Naive B cell (primary cell): ENCODE results near the gene ITGA7. TPM values are rescaled to one million over a fixed set of nuclear protein-coding genes. Genes with fewer than 3 reads are reported as not detected.

Experiments
- ATAC-seq, 2 donors: fragments of 150-1000 bp; cut with Tn5 transposase; 2 replicates each; pipeline ENCODE4 v1.10.0; 2021; ENCODE audit warnings: low read depth in 2 of 2, mild to moderate bottlenecking in 2 of 2, moderate library complexity in 2 of 2
- DNase-seq: peaks from one replicate; pipeline ENCODE4 v3.0.0; 2022
- H3K27ac Mint-ChIP-seq, 6 donors: one replicate each; pipeline ENCODE4 v1.8.0; 2020 to 2022; ENCODE audit warnings: mild to moderate bottlenecking in 6 of 6, mixed read lengths in 6 of 6, moderate library complexity in 5 of 6, inconsistent platforms in 2 of 6
- H3K27me3 Mint-ChIP-seq, 3 donors: one replicate each; pipeline ENCODE4 v1.8.0; 2021 to 2022; ENCODE audit warnings: mixed read lengths in 3 of 3, mild to moderate bottlenecking in 1 of 3
- H3K36me3 Mint-ChIP-seq, 2 donors: one replicate each; pipeline ENCODE4 v1.8.0; 2020 to 2022; ENCODE audit warnings: mixed read lengths in 2 of 2, inconsistent platforms in 1 of 2, mild to moderate bottlenecking in 1 of 2
- H3K4me1 Mint-ChIP-seq, 3 donors: one replicate each; pipeline ENCODE4 v1.8.0; 2020 to 2022; ENCODE audit warnings: mixed read lengths in 3 of 3, inconsistent platforms in 1 of 3, mild to moderate bottlenecking in 1 of 3, moderate library complexity in 1 of 3
- H3K4me3 Mint-ChIP-seq, 8 donors: one replicate each; pipeline ENCODE4 v1.8.0; 2020 to 2022; ENCODE audit warnings: mild to moderate bottlenecking in 8 of 8, mixed read lengths in 8 of 8, moderate library complexity in 8 of 8, inconsistent platforms in 2 of 8
- H3K9me3 Mint-ChIP-seq, 7 donors: one replicate each; pipeline ENCODE4 v1.8.0; 2020 to 2022; ENCODE audit warnings: mixed read lengths in 7 of 7, mild to moderate bottlenecking in 5 of 7, inconsistent platforms in 2 of 7, moderate library complexity in 1 of 7
- polyA plus RNA-seq, 6 donors: library from polyadenylated mRNA; unstranded; fragments of 300-500 nt; fragmentation: Illumina TruSeq; gene quantifications; one replicate each; pipeline ENCODE4 v1.2.3, GENCODE V29; 2021; ENCODE audit warnings: low read depth in 6 of 6

Gene ITGA7
- polyA plus RNA-seq, 6 donors from 2014 or later, result 0.14 to 0.36 TPM; not detected in 4

- H3K9me3 Mint-ChIP-seq, result no peaks in the 10 kb centered on the region
- H3K27me3 Mint-ChIP-seq, result no peaks in the 10 kb centered on the region
- no peaks in the 10 kb centered on the region for H3K36me3 Mint-ChIP-seq
- peak within 1 kb of the TSS; percentile 74 to 95 (median 88) for H3K27ac Mint-ChIP-seq
- ATAC-seq (peak; percentile 63 to 69), DNase-seq (peak; percentile 50)
- peak within 1 kb of the TSS; percentile 88 to 97 (median 92) for H3K4me3 Mint-ChIP-seq
- peaks cover 36 to 55% (median 50%) of the 10 kb centered on the region in 3 donors for H3K4me1 Mint-ChIP-seq
These were observed 21.5 kb upstream of the ITGA7 start, which contains the start of gene CD63 for GRCh38 chr12:55728939-55729818. TSS of gene CD63 (minus strand) at chr12:55729009. CDS start at chr12:55728341, 668 bp downstream.

- H3K27ac Mint-ChIP-seq, result no peak overlapping the region
- H3K9me3 Mint-ChIP-seq, result no peaks in the 10 kb centered on the region
- peaks cover 40 to 55% (median 50%) of the 10 kb centered on the region in 3 donors for H3K4me1 Mint-ChIP-seq
- no peaks in the 10 kb centered on the region for H3K36me3 Mint-ChIP-seq
- no peaks in the 10 kb centered on the region for H3K27me3 Mint-ChIP-seq
- no peak for DNase-seq
- peak overlapping the region; percentile 79 to 95 (median 88) for H3K4me3 Mint-ChIP-seq
- peak; percentile 9 to 16 for ATAC-seq
These were observed 20.7 kb upstream of the ITGA7 start for GRCh38 chr12:55728186-55728938.

- H3K4me1 Mint-ChIP-seq, result peaks cover 40 to 57% (median 50%) of the 10 kb centered on the region in 3 donors
These were observed 20.0 kb upstream of the ITGA7 start for GRCh38 chr12:55727643-55728185.

GRCh38 chr12:55726971-55727370 lies 19.3 kb upstream of the ITGA7 start:
- Mint-ChIP-seq H3K4me3 (peak overlapping the region; percentile 79 to 95 (median 86)), H3K27me3 (no peaks in the 10 kb centered on the region), H3K27ac (peak overlapping the region in 2 of 6 donors; percentile 29 to 90), H3K9me3 (no peaks in the 10 kb centered on the region), H3K4me1 (peaks cover 40 to 52% (median 50%) of the 10 kb centered on the region in 3 donors), H3K36me3 (no peaks in the 10 kb centered on the region)
- DNase-seq, result no peak
- ATAC-seq, result no peak

More at GRCh38 chr12:55727643-55728185, 20.0 kb upstream of the ITGA7 start:
- H3K36me3 Mint-ChIP-seq, result no peaks in the 10 kb centered on the region
- no peaks in the 10 kb centered on the region for H3K27me3 Mint-ChIP-seq
- peak overlapping the region in 4 of 6 donors; percentile 29 to 90 (median 64) for H3K27ac Mint-ChIP-seq
- H3K4me3 Mint-ChIP-seq, result peak overlapping the region; percentile 79 to 95 (median 86)
- ATAC-seq (no peak), DNase-seq (no peak)
- no peaks in the 10 kb centered on the region for H3K9me3 Mint-ChIP-seq

GRCh38 chr12:55725556-55725955 lies 17.9 kb upstream of the ITGA7 start:
- no peaks in the 10 kb centered on the region for H3K9me3 Mint-ChIP-seq
- H3K4me3 Mint-ChIP-seq, result peak overlapping the region in 2 of 8 donors; percentile 70 to 81
- DNase-seq (no peak), ATAC-seq (no peak)
- H3K27ac Mint-ChIP-seq, result no peak overlapping the region
- no peaks in the 10 kb centered on the region for H3K36me3 Mint-ChIP-seq
- no peaks in the 10 kb centered on the region for H3K27me3 Mint-ChIP-seq
- peaks cover 36 to 48% (median 47%) of the 10 kb centered on the region in 3 donors for H3K4me1 Mint-ChIP-seq

GRCh38 chr12:55724940-55725309 lies 17.2 kb upstream of the ITGA7 start:
- Mint-ChIP-seq H3K36me3 (no peaks in the 10 kb centered on the region), H3K9me3 (no peaks in the 10 kb centered on the region), H3K4me3 (peak overlapping the region in 2 of 8 donors; percentile 17 to 81), H3K27ac (peak overlapping the region in 1 of 6 donors; percentile 65), H3K4me1 (peaks cover 30 to 42% (median 40%) of the 10 kb centered on the region in 3 donors), H3K27me3 (no peaks in the 10 kb centered on the region)
- no peak for DNase-seq
- ATAC-seq, result no peak

GRCh38 chr12:55724226-55724939 lies 16.7 kb upstream of the ITGA7 start:
- Mint-ChIP-seq H3K9me3 (no peaks in the 10 kb centered on the region), H3K4me1 (peaks cover 24 to 37% (median 35%) of the 10 kb centered on the region in 3 donors), H3K27ac (peak overlapping the region in 2 of 6 donors; percentile 2 to 65), H3K27me3 (no peaks in the 10 kb centered on the region), H3K4me3 (peak overlapping the region in 2 of 8 donors; percentile 17 to 63), H3K36me3 (no peaks in the 10 kb centered on the region)
- ATAC-seq (peak; percentile 57 to 64), DNase-seq (peak; percentile 49)

GRCh38 chr12:55723516-55724225 lies 16.0 kb upstream of the ITGA7 start:
- H3K9me3 Mint-ChIP-seq, result no peaks in the 10 kb centered on the region
- H3K4me1 Mint-ChIP-seq, result peaks cover 22 to 40% (median 39%) of the 10 kb centered on the region in 3 donors
- H3K27me3 Mint-ChIP-seq, result no peaks in the 10 kb centered on the region
- H3K36me3 Mint-ChIP-seq, result no peaks in the 10 kb centered on the region
- ATAC-seq (no peak), DNase-seq (no peak)
- peak overlapping the region in 2 of 6 donors; percentile 34 to 83 for H3K27ac Mint-ChIP-seq
- H3K4me3 Mint-ChIP-seq, result peak overlapping the region in 1 of 8 donors; percentile 10

- H3K27me3 Mint-ChIP-seq, result no peaks in the 10 kb centered on the region
- DNase-seq (no peak), ATAC-seq (peak in 1 of 2 donors; percentile 31)
- no peak overlapping the region for H3K4me3 Mint-ChIP-seq
- no peaks in the 10 kb centered on the region for H3K36me3 Mint-ChIP-seq
- H3K9me3 Mint-ChIP-seq, result no peaks in the 10 kb centered on the region
- peak overlapping the region in 1 of 6 donors; percentile 84 for H3K27ac Mint-ChIP-seq
- peaks cover 29 to 46% (median 45%) of the 10 kb centered on the region in 3 donors for H3K4me1 Mint-ChIP-seq
These were observed 15.2 kb upstream of the ITGA7 start for GRCh38 chr12:55722948-55723347.

- DNase-seq, result no peak
- Mint-ChIP-seq H3K4me3 (peak overlapping the region in 1 of 8 donors; percentile 53), H3K27ac (peak overlapping the region in 2 of 6 donors; percentile 15 to 47), H3K4me1 (peaks cover 28 to 46% (median 45%) of the 10 kb centered on the region in 3 donors), H3K27me3 (no peaks in the 10 kb centered on the region), H3K9me3 (no peaks in the 10 kb centered on the region), H3K36me3 (no peaks in the 10 kb centered on the region)
- ATAC-seq, result no peak
These were observed 14.0 kb upstream of the ITGA7 start for GRCh38 chr12:55721601-55722213.

- H3K4me3 Mint-ChIP-seq, result peak overlapping the region in 1 of 8 donors; percentile 59
- H3K27ac Mint-ChIP-seq, result no peak overlapping the region
- DNase-seq (no peak), ATAC-seq (no peak)
- no peaks in the 10 kb centered on the region for H3K36me3 Mint-ChIP-seq
- peaks cover 26 to 50% (median 45%) of the 10 kb centered on the region in 3 donors for H3K4me1 Mint-ChIP-seq
- H3K9me3 Mint-ChIP-seq, result no peaks in the 10 kb centered on the region
- no peaks in the 10 kb centered on the region for H3K27me3 Mint-ChIP-seq
These were observed 13.3 kb upstream of the ITGA7 start for GRCh38 chr12:55720894-55721444.
